K562 (cell line): ENCODE data around the gene SEC63. TPM values are rescaled to one million over a fixed set of nuclear protein-coding genes. Genes with fewer than 3 reads are reported as not detected.

Source experiments
- ARID1B ChIP-seq: fragments of 450-650 bp; IDR thresholded peaks from 2 replicates; pipeline ENCODE4 v1.6.1; 2016; ENCODE audit warnings: antibody characterized with exemption, mild to moderate bottlenecking, inconsistent platforms
- ELF4 ChIP-seq: fragments of 450-650 bp; formaldehyde crosslinking; IDR thresholded peaks from 2 replicates; pipeline ENCODE4 v1.4.0; 2022; ENCODE audit warnings: missing genetic modification characterization
- JUND ChIP-seq, 2 experiments: IDR thresholded peaks; 2 replicates in 1 of 2; 3 replicates in 1 of 2; pipeline ENCODE4 v1.6.1; 2011; ENCODE audit warnings: borderline replicate concordance in 2 of 2, low read depth in 2 of 2, low read length in 2 of 2, improper control_type of control experiment in 1 of 2, missing biosample characterization in 1 of 2, missing genetic modification characterization in 1 of 2, missing genetic modification reagents in 1 of 2
- KLF6 ChIP-seq: fragments of 250-450 bp; sonication (Bioruptor Pico); IDR thresholded peaks from 2 replicates; pipeline ENCODE4 v1.4.0; 2020; ENCODE audit warnings: mild to moderate bottlenecking, moderate library complexity, borderline replicate concordance
- MYC ChIP-seq, 2 experiments: fragments of 250-450 bp in 1 of 2; sonication (Bioruptor Pico) in 1 of 2; IDR thresholded peaks; 2 replicates each; pipeline versions ENCODE4 v1.5.1 to v1.6.1; 2012 to 2021; ENCODE audit warnings: low read depth in 2 of 2, borderline replicate concordance in 1 of 2, improper control_type of control experiment in 1 of 2, low read length in 1 of 2, mild to moderate bottlenecking in 1 of 2, moderate library complexity in 1 of 2
- NCOR1 ChIP-seq: fragments of 450-650 bp; IDR thresholded peaks from 2 replicates; pipeline ENCODE4 v1.6.1; 2016; ENCODE audit warnings: mild to moderate bottlenecking, moderate library complexity
- RBBP5 ChIP-seq: fragments of 200-600 bp; sonication (generic); IDR thresholded peaks from 2 replicates; pipeline ENCODE4 v1.6.1; 2012; ENCODE audit warnings: borderline replicate concordance, mild to moderate bottlenecking, low read length, control low read depth, inconsistent platforms; ENCODE audit not compliant: insufficient read depth, poor library complexity, severe bottlenecking
- TEAD1 ChIP-seq, 2 experiments: fragments of 450-650 bp in 1 of 2; sonication (generic) in 1 of 2; formaldehyde crosslinking; IDR thresholded peaks; 2 replicates each; pipeline versions ENCODE4 v1.4.0 to v1.8.0; 2020 to 2022; ENCODE audit warnings: mild to moderate bottlenecking in 2 of 2, missing genetic modification reagents in 1 of 2
- polyA plus RNA-seq, 8 experiments: library from polyadenylated mRNA; depleted of rRNA in 4 of 8; stranded (reverse) in 5 of 8; unstranded in 3 of 8; fragments of >200 nt; fragmentation: Nextera tagmentation in 2 of 8; fragmentation: Illumina TruSeq in 1 of 8; extraction: Ambion mirVana in 2 of 8; extraction: Trizol in 1 of 8; gene quantifications; 2 replicates each; pipeline versions ENCODE4 v1.2.1 to v1.2.3, GENCODE V29; 2011 to 2014; ENCODE audit warnings: inconsistent platforms in 1 of 8, missing spikeins in 1 of 8
- total RNA-seq, 7 experiments: library from RNA; depleted of rRNA in 6 of 7; stranded (reverse); fragments of >200 nt in 6 of 7; fragmentation: Illumina TruSeq in 2 of 7; extraction: Trizol in 2 of 7; gene quantifications; 2 replicates each; pipeline versions ENCODE4 v1.2.1 to v1.2.3, GENCODE V29; 2011 to 2021; ENCODE audit warnings: low replicate concordance in 1 of 7
- TF ChIP-seq, protein P1 (sequence below), 2 experiments: fragments of 450-650 bp in 1 of 2; sonication (generic) in 1 of 2; formaldehyde crosslinking in 1 of 2; IDR thresholded peaks; 2 replicates each; pipeline versions ENCODE4 v1.7.1 to v1.9.0; 2016 to 2022; ENCODE audit warnings: inconsistent platforms in 1 of 2, mild to moderate bottlenecking in 1 of 2, missing genetic modification reagents in 1 of 2

Gene SEC63
- total and polyA plus RNA-seq, 9 of the 15 experiments (the other 6 are each of a cell fraction or from before 2014, with no cell fraction given) = 13.8 to 74.6 (median 28.4) TPM

DNA sequence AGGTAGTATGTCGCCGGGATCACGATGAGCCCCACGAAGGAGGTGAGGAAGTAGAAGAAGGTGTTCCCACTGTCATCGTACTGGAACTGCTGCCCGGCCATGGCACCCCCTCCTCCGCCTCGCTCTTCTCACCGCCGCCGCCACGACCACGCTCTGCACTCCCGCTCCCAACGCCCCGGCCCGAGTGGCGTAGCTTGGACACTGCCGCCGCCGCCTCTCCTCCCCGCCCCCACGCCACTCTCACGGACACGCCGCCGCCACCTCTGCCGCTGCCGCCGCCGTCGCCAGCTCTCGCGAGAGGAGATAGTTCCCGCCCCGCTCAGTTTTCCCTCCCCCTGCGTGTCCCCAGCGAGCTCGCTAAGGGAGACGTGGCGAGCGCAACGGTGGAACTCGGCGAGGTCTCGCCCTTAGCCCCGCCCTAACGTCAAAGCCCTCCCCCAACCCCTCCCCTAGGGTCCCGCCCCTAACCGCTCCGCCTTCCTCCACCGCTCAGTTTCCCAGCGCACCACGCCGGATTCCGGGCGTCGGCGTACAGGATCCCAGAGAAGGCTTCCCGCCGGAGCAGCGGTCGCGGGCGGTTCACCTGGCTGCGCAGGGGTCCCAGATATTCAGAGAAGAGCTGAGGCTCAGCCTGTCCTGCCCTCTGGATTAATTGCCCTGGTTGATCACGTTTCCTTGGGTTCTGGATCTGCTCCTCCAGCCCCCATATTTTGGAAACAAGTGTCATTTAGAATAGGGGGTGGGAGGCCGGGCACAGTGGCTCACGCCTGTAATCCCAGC, at the start of gene SEC63 (continued):
- TF ChIP-seq, protein P1, sequence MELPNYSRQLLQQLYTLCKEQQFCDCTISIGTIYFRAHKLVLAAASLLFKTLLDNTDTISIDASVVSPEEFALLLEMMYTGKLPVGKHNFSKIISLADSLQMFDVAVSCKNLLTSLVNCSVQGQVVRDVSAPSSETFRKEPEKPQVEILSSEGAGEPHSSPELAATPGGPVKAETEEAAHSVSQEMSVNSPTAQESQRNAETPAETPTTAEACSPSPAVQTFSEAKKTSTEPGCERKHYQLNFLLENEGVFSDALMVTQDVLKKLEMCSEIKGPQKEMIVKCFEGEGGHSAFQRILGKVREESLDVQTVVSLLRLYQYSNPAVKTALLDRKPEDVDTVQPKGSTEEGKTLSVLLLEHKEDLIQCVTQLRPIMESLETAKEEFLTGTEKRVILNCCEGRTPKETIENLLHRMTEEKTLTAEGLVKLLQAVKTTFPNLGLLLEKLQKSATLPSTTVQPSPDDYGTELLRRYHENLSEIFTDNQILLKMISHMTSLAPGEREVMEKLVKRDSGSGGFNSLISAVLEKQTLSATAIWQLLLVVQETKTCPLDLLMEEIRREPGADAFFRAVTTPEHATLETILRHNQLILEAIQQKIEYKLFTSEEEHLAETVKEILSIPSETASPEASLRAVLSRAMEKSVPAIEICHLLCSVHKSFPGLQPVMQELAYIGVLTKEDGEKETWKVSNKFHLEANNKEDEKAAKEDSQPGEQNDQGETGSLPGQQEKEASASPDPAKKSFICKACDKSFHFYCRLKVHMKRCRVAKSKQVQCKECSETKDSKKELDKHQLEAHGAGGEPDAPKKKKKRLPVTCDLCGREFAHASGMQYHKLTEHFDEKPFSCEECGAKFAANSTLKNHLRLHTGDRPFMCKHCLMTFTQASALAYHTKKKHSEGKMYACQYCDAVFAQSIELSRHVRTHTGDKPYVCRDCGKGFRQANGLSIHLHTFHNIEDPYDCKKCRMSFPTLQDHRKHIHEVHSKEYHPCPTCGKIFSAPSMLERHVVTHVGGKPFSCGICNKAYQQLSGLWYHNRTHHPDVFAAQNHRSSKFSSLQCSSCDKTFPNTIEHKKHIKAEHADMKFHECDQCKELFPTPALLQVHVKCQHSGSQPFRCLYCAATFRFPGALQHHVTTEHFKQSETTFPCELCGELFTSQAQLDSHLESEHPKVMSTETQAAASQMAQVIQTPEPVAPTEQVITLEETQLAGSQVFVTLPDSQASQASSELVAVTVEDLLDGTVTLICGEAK (IDR thresholded peaks at IDR 0.05) = no peak
- TF ChIP-seq, protein P1 (CRISPR knock-in tag; IDR thresholded peaks at IDR 0.05) = no peak
- peak; percentile 14; the same call in 1 of the 2 replicates for TF ChIP-seq ARID1B
- TF ChIP-seq ELF4 = peak; percentile 83; the same call in 1 of the 2 replicates
- 0 out of 2 replicates have a peak, but pooled peaks have one; percentile 28 for TF ChIP-seq KLF6 (CRISPR knock-in tag)
- TF ChIP-seq JUND (IDR thresholded peaks at IDR 0.05; ENCODE audit: borderline replicate concordance, low read depth, low read length) = no peak
- no peak for TF ChIP-seq JUND (tag; IDR thresholded peaks at IDR 0.05; ENCODE audit: borderline replicate concordance, low read depth, low read length)
- peak; percentile 13 to 70; a peak in 1 of 4 replicates for TF ChIP-seq TEAD1 (CRISPR knock-in tag; IDR thresholded peaks at IDR 0.05)
- no peak for TF ChIP-seq NCOR1
- peak; percentile 75 for TF ChIP-seq MYC (IDR thresholded peaks at IDR 0.05; ENCODE audit: low read depth, low read length)
- no peak for TF ChIP-seq MYC (CRISPR knock-in tag; IDR thresholded peaks at IDR 0.05; ENCODE audit: borderline replicate concordance, low read depth)
- peak; percentile 9 for TF ChIP-seq RBBP5
